Ishikawa (cell line): ENCODE measurements around the gene ZNF177.

Experiments used
- CEBPB ChIP-seq: IDR thresholded peaks from 2 replicates; pipeline ENCODE4 v1.6.1; 2012
- CREB1 ChIP-seq: IDR thresholded peaks from 2 replicates; pipeline ENCODE4 v1.6.1; 2012; ENCODE audit warnings: low read depth
- EGR1 ChIP-seq: IDR thresholded peaks from 2 replicates; pipeline ENCODE4 v1.6.1; 2012
- EP300 ChIP-seq: IDR thresholded peaks from 2 replicates; pipeline ENCODE4 v1.6.1; 2012; ENCODE audit warnings: borderline replicate concordance
- FOXM1 ChIP-seq: IDR thresholded peaks from 2 replicates; pipeline ENCODE4 v1.6.1; 2012; ENCODE audit warnings: low read depth, borderline replicate concordance
- NFIC ChIP-seq: IDR thresholded peaks from 2 replicates; pipeline ENCODE4 v1.6.1; 2012
- RAD21 ChIP-seq: IDR thresholded peaks from 2 replicates; pipeline ENCODE4 v1.6.1; 2012; ENCODE audit warnings: low read depth
- TAF1 ChIP-seq: IDR thresholded peaks from 2 replicates; pipeline ENCODE4 v1.6.1; 2012; ENCODE audit warnings: low read depth, mild to moderate bottlenecking
- TCF12 ChIP-seq: IDR thresholded peaks from 2 replicates; pipeline ENCODE4 v1.6.1; 2012; ENCODE audit warnings: low read depth
- TEAD4 ChIP-seq: IDR thresholded peaks from 2 replicates; pipeline ENCODE4 v1.6.1; 2012
- YY1 ChIP-seq: IDR thresholded peaks from 2 replicates; pipeline ENCODE4 v1.6.1; 2012; ENCODE audit warnings: low read depth
- ZBTB7A ChIP-seq: IDR thresholded peaks from 2 replicates; pipeline ENCODE4 v1.6.1; 2012; ENCODE audit warnings: low read depth
- TF ChIP-seq, protein P1 (sequence below): IDR thresholded peaks from 2 replicates; pipeline ENCODE4 v1.6.1; 2012; ENCODE audit warnings: low read depth, mild to moderate bottlenecking
- TF ChIP-seq, protein P2 (sequence below): IDR thresholded peaks from 2 replicates; pipeline ENCODE4 v1.6.1; 2012
- TF ChIP-seq, protein P3 (sequence below): IDR thresholded peaks from 2 replicates; pipeline ENCODE4 v1.6.1; 2012

Gene ZNF177

DNA sequence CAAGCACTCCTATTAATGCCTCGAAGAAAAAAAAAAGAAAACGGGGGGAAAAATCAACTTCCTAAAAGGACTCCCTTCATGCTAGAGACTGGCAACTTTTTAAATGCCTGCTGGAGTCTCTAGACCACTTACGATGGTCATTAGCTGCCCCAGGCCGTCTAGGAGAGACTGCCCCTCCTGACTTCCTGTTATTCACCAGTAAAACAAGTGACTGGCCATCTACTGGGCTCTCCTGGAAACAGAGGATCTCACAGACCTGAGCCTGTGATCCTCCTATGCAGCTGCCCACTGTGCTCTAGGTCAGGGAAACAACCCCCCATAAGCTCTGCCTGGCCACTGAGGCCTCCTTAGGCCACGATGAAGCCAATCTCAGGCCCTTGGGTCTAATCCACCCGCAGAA, 65.1 kb downstream of the ZNF177 start:
- TF ChIP-seq TEAD4: no peak

DNA sequence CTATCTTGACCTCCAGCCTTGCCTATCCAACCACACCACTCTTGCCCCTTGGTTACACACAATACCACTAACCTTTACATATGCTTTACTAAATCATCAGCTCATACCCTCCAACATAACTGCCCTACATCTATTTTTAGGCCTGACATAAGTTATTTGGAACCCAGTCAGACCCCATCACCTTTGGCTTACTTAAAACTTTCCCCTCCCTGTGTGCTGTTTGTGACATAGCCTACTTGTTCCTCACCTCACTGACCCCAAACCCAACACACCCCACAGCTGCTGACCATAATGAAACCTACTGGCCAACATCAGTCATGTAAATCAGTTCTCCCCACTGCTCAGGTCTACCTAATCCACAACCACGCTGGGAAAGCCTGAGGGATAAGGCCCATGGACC, 67.6 kb downstream of the ZNF177 start:
- no peak for TF ChIP-seq EP300
- TF ChIP-seq, protein P1, sequence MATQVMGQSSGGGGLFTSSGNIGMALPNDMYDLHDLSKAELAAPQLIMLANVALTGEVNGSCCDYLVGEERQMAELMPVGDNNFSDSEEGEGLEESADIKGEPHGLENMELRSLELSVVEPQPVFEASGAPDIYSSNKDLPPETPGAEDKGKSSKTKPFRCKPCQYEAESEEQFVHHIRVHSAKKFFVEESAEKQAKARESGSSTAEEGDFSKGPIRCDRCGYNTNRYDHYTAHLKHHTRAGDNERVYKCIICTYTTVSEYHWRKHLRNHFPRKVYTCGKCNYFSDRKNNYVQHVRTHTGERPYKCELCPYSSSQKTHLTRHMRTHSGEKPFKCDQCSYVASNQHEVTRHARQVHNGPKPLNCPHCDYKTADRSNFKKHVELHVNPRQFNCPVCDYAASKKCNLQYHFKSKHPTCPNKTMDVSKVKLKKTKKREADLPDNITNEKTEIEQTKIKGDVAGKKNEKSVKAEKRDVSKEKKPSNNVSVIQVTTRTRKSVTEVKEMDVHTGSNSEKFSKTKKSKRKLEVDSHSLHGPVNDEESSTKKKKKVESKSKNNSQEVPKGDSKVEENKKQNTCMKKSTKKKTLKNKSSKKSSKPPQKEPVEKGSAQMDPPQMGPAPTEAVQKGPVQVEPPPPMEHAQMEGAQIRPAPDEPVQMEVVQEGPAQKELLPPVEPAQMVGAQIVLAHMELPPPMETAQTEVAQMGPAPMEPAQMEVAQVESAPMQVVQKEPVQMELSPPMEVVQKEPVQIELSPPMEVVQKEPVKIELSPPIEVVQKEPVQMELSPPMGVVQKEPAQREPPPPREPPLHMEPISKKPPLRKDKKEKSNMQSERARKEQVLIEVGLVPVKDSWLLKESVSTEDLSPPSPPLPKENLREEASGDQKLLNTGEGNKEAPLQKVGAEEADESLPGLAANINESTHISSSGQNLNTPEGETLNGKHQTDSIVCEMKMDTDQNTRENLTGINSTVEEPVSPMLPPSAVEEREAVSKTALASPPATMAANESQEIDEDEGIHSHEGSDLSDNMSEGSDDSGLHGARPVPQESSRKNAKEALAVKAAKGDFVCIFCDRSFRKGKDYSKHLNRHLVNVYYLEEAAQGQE: no peak
- TF ChIP-seq, protein P2, sequence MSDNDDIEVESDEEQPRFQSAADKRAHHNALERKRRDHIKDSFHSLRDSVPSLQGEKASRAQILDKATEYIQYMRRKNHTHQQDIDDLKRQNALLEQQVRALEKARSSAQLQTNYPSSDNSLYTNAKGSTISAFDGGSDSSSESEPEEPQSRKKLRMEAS: no peak
- no peak for TF ChIP-seq ZBTB7A
- no peak for TF ChIP-seq NFIC
- no peak for TF ChIP-seq YY1
- TF ChIP-seq RAD21: no peak
- TF ChIP-seq CEBPB: no peak
- no peak for TF ChIP-seq FOXM1
- TF ChIP-seq TEAD4: no peak
- no peak for TF ChIP-seq CREB1
- TF ChIP-seq, protein P3, sequence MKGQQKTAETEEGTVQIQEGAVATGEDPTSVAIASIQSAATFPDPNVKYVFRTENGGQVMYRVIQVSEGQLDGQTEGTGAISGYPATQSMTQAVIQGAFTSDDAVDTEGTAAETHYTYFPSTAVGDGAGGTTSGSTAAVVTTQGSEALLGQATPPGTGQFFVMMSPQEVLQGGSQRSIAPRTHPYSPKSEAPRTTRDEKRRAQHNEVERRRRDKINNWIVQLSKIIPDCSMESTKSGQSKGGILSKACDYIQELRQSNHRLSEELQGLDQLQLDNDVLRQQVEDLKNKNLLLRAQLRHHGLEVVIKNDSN: no peak
- TF ChIP-seq TAF1: no peak

DNA sequence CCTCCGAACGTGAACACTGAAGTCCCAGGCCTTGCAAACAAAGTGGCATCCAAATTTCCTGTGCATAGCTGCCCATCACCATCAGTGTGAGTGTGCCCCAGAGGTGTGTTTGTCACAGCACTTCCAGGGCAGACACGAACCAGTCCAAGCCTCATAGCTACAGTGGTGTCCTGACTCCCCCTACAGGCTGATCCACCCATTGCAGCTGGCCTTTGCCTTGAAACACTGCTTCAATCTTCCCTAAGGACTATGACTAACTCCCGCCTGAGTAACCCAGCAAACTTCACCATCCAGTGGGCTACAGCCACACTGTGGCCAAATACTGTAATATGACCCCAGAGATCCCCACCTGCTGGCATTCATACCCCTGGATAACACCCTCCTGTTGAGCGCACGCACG, 68.7 kb downstream of the ZNF177 start:
- no peak for TF ChIP-seq CEBPB
- no peak for TF ChIP-seq EGR1
- no peak for TF ChIP-seq ZBTB7A
- no peak for TF ChIP-seq TAF1
- TF ChIP-seq, protein P2: no peak
- TF ChIP-seq YY1: no peak
- TF ChIP-seq TEAD4: no peak
- TF ChIP-seq NFIC: no peak
- no peak for TF ChIP-seq FOXM1
- TF ChIP-seq, protein P1: no peak
- no peak for TF ChIP-seq CREB1
- TF ChIP-seq, protein P3: no peak
- no peak for TF ChIP-seq TCF12
- no peak for TF ChIP-seq RAD21
